ENCODE measurements around the gene SLC14A1.

DNA sequence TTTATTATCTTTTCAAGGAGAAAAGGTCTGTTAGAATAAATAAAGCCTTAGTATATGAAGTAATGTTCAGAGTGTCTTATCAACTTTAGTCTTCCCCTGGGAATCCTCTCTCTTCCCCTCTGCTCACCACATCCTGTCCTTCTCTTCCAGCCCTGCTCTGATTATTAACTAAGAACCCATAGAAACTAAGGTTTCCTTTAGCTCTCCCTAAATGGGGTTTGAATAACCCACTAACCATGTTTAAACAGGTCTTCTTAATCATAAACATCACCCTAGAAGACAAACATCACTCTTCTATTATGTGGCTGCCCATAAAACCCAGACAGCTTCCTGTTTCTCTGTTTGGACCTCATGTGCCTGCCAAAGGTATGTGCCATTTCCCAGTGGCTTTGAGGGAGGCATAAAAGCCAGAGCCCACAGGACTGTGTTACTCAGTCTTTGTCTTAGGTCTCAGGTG is 50.1 kb downstream of the SLC14A1 start:
- no peak for TF ChIP-seq POLR2A (IDR thresholded peaks at IDR 0.05)
- TF ChIP-seq, protein P1, sequence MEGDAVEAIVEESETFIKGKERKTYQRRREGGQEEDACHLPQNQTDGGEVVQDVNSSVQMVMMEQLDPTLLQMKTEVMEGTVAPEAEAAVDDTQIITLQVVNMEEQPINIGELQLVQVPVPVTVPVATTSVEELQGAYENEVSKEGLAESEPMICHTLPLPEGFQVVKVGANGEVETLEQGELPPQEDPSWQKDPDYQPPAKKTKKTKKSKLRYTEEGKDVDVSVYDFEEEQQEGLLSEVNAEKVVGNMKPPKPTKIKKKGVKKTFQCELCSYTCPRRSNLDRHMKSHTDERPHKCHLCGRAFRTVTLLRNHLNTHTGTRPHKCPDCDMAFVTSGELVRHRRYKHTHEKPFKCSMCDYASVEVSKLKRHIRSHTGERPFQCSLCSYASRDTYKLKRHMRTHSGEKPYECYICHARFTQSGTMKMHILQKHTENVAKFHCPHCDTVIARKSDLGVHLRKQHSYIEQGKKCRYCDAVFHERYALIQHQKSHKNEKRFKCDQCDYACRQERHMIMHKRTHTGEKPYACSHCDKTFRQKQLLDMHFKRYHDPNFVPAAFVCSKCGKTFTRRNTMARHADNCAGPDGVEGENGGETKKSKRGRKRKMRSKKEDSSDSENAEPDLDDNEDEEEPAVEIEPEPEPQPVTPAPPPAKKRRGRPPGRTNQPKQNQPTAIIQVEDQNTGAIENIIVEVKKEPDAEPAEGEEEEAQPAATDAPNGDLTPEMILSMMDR (IDR thresholded peaks at IDR 0.05) = no peak

Measured in testis (tissue), 2 donors.